ENCODE data around the gene TLL1.

The TLL1 gene

DNA sequence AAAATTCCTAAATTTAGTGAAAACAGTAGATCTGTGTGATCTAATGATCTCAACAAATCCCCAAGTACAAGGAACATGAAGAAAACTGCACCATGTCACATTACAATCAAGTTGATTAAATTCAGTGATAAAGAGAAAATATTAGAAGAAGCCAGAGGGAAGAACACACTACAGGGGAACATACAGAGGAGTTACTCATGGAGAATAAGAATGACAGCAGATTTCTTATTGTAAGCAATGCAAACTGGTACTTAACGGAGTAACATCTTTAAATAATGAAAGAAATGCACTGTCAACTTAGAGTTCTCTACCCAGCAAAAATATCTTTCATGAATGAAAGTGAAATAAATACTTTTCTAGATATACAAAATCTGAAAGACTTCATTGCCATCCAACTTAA is 21.1 kb downstream of the TLL1 start:
- TF ChIP-seq, protein P1, sequence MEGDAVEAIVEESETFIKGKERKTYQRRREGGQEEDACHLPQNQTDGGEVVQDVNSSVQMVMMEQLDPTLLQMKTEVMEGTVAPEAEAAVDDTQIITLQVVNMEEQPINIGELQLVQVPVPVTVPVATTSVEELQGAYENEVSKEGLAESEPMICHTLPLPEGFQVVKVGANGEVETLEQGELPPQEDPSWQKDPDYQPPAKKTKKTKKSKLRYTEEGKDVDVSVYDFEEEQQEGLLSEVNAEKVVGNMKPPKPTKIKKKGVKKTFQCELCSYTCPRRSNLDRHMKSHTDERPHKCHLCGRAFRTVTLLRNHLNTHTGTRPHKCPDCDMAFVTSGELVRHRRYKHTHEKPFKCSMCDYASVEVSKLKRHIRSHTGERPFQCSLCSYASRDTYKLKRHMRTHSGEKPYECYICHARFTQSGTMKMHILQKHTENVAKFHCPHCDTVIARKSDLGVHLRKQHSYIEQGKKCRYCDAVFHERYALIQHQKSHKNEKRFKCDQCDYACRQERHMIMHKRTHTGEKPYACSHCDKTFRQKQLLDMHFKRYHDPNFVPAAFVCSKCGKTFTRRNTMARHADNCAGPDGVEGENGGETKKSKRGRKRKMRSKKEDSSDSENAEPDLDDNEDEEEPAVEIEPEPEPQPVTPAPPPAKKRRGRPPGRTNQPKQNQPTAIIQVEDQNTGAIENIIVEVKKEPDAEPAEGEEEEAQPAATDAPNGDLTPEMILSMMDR (conservative IDR thresholded peaks at IDR 0.05): no peak
- TF ChIP-seq ZFX (IDR thresholded peaks at IDR 0.05): no peak
- H3K27ac ChIP-seq: no peak overlapping the region

DNA sequence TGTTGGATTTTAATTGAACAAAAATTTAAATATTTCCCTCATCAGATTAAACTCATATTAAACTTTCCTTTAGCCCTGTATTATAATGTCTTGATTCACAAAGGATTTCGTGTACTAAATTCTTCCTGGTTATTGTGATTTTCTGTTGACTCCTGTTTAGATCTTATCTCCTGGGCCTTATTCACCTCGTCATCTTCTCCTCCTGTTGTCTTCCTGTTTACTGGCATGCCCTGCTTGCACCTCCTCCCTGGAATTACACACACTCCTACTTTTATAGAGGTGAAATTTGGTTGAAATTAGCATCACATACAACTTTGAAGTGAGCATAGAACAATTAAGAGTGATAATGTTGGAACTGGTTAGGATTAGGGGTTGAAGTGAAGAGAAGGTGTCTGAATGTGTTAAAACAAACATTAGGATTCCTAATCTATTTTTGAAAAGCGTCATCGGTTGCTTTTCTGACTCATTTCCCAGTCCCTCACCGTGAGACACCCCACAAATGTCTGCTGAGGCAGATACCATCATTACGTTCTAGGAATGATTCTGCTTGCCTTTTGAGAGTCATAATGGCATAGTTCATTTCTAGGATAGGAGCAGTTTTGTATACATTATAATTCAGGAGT is 32.5 kb downstream of the TLL1 start:
- no peak overlapping the region for H3K27ac ChIP-seq
- TF ChIP-seq ZFX (IDR thresholded peaks at IDR 0.05): no peak
- TF ChIP-seq, protein P1 (conservative IDR thresholded peaks at IDR 0.05): no peak

DNA sequence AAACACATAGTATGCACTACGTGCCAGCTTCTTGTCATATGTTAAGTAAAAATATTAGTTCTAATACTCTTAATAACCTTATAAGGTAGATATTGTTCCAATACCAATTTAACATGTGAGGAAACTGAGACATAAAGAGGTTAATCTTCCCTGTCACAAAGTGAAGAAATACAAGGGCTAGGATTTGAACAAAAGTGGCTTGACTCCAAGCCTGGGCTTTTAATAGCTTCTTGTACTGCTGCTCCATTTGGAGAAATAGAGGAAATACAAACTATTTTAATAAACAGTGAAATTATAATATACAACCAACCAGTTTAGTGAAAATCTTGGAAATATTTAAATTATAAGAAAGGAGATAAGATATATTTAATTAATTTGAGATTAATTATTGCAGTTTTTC is 33.2 kb downstream of the TLL1 start:
- no peak overlapping the region for H3K27ac ChIP-seq
- TF ChIP-seq, protein P1 (conservative IDR thresholded peaks at IDR 0.05): no peak
- TF ChIP-seq ZFX (IDR thresholded peaks at IDR 0.05): no peak

DNA sequence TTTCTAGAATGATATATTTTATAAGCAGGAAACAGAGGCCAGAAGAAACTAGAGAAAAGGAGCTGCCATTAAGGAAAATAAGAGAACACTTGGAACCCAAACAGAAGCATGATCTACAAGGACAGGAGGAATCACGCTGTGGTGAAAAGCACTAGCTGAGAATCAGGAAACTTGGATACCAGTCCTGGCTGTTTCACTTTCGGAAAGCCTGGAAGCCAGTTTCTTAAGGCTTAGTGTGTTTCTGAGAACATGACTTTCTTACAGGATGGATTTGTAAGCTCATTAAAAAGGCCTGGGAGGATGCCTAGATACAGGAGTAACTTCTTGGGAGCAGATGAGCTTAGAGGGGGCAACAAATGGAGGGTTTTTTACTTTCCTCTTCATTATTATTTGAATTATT is 36.9 kb downstream of the TLL1 start:
- no peak overlapping the region for H3K27ac ChIP-seq
- TF ChIP-seq, protein P1 (conservative IDR thresholded peaks at IDR 0.05): no peak
- no peak for TF ChIP-seq ZFX (IDR thresholded peaks at IDR 0.05)

DNA sequence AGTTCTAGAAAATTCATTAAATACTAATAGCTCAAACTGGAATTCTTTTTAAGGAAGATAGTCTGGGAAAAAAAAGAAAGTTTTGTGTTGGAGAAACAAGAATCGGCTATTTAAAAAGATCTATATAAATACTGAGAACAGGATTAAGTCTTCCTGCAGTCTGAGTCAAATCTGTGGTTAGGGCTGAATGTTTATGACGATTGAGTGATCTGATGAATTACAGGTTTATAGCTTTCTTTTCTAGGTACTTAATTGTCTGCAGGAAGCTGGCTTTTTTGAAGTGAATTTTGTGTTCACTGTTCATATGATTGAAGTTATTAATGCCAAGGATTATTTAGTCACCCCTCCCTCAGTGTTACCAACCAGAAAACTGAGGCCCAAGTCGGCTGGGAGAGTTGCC is 42.2 kb downstream of the TLL1 start:
- TF ChIP-seq, protein P1 (conservative IDR thresholded peaks at IDR 0.05): no peak
- no peak for TF ChIP-seq ZFX (IDR thresholded peaks at IDR 0.05)
- H3K27ac ChIP-seq: no peak overlapping the region

DNA sequence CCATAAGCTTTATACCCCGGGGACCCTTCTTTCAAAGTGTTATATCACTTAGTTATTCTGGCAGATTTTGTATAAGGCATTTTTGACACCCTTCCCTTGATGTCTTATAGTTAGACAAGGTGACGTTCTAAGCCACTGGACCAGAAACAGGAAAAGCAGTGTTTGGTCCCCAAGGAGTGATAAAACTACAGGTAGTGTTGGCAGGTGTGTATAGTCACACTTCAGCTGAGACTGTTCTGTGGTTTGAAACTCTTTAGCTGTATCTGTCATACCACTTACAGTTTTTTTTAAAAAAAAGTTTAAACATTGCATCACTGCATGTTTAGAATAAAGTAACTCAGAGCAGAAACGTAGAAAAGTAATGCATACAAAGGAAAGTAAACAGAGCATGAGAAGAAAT is 48.5 kb downstream of the TLL1 start:
- no peak overlapping the region for H3K27ac ChIP-seq
- TF ChIP-seq, protein P1 (conservative IDR thresholded peaks at IDR 0.05): no peak
- no peak for TF ChIP-seq ZFX (IDR thresholded peaks at IDR 0.05)

DNA sequence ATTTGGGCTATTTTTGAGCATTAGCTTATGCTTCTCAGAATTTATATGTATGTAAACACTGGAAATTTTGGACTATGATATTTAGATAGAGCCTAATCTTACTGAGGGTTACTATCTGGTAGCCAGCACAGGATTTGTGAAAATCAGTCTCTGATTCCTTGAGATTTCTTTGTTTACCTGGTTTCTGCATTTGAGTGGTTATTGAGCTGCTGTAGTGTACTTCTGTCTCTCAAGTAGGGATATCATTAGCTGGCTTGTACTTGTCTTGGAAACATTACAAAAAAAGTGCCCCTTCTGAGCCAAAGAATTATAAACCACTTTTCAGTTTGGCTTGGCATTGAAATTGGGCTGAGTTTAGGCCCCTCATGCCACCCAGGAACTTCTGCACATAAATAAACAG is 49.7 kb downstream of the TLL1 start:
- TF ChIP-seq, protein P1 (conservative IDR thresholded peaks at IDR 0.05): no peak
- no peak overlapping the region for H3K27ac ChIP-seq

Data from C4-2B (cell line).